HFF-Myc (cell line): ENCODE results near the gene CEP57L1.

Experiments
- DNase-seq: peaks from one replicate; pipeline ENCODE4 v3.0.0-alpha.2; 2011; ENCODE audit warnings: low read depth; ENCODE audit errors: extremely low read depth
- H3K4me3 ChIP-seq: replicated peaks from 2 replicates; pipeline ENCODE4 v1.5.1; 2011; ENCODE audit warnings: low read depth, mild to moderate bottlenecking, control low read depth, low read length
- TF ChIP-seq, protein P1 (sequence below): IDR thresholded peaks from 2 replicates; pipeline ENCODE4 v1.5.1; 2012; ENCODE audit warnings: mild to moderate bottlenecking, low read depth, low read length, control low read depth; ENCODE audit errors: missing control alignments

CEP57L1 gene

DNA sequence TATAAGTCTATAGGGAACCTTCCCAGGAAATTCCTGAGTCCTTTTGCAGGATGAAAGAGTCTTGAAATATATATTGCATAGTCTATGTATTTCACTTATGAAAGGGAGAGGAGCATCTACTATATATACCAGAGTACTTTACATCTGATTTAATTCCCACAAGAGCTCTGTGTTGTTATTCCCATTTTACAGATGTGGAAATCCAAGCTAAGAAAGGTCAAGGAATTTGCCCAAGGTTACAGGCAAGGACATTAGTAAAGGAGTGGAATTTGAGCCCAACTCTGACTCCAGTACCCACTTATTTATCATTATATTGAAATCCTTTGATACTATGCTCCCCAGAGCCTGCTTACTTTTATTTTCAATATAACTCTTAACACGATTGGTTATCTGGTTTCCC lies 3.2 kb upstream of the CEP57L1 start:
- no peak for DNase-seq
- peak overlapping the region; percentile 88; the same call in 1 of the 2 replicates for H3K4me3 ChIP-seq
- TF ChIP-seq, protein P1, sequence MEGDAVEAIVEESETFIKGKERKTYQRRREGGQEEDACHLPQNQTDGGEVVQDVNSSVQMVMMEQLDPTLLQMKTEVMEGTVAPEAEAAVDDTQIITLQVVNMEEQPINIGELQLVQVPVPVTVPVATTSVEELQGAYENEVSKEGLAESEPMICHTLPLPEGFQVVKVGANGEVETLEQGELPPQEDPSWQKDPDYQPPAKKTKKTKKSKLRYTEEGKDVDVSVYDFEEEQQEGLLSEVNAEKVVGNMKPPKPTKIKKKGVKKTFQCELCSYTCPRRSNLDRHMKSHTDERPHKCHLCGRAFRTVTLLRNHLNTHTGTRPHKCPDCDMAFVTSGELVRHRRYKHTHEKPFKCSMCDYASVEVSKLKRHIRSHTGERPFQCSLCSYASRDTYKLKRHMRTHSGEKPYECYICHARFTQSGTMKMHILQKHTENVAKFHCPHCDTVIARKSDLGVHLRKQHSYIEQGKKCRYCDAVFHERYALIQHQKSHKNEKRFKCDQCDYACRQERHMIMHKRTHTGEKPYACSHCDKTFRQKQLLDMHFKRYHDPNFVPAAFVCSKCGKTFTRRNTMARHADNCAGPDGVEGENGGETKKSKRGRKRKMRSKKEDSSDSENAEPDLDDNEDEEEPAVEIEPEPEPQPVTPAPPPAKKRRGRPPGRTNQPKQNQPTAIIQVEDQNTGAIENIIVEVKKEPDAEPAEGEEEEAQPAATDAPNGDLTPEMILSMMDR, result no peak

DNA sequence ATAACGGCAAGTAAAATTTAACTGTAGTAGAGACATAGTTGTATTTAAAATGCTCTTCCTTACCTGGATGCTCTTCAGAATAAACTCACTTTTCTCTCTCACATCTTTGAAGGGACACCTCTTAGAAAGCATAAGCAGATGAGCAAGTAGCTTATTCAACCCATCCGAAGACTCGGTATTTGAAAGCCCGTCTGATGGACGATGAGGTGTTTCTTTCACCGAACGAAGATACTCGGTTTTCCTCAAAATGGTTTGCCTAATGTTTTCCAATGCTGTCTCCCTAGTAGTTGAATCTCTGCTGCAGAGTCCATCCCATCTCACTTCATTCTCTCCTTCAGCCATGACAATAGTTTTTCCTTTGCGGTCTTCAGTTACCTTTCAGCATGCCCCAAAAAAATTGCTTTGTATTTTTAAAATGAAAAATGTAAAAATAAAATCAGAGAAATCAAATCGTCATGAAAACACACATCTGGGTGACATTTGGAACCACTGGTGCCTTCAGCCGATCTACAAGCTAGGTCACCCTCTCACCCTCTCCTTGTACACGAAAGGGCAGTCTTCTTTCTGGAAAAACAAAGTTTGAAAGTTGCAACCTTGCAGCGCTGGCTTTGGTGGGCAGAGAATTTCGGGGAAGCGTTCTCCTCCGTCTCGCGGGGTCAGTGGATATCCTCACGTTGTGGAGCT lies 1.4 kb upstream of the CEP57L1 start:
- TF ChIP-seq, protein P1, result no peak
- DNase-seq, result no peak

DNA sequence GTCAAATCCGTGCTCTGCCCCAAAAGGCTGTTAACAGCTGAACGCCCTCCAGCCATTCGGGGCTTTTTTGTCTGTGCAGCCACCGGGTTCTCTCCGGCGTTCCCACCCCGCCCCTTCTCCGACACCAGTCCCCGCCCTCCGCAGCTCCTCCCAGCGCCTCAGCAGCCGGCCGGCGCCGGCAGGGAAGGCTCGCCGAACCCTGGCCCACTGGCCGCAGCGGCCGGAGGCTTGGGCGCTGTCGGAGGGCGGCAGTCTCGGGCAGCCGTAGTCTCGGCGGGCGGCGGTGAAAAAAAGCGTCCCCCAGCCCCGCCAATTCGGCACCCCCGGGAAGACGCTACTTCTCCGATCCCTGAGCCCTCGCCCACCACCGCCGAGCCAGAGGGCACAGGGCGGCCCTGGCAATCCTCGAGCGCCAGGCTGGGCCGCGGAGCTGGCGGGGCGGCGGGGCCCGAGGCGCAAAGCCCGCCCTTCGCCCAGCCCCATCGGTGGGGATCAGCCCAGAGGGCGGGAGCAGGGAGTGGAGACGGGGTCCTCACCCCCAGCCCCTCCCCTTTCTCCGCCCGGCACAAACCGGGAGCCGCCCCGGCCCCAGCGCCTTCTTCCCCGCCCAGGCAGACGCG lies 781 bp upstream of the CEP57L1 start, which contains the start of gene SESN1:
Gene SESN1 (minus strand): TSS at position 431 of the 620 bp plus-strand sequence. CDS start 773 bp downstream, outside the sequence.
- peak; percentile 59 for DNase-seq
- TF ChIP-seq, protein P1, result no peak
- H3K4me3 ChIP-seq, result peak within 1 kb of the TSS; percentile 88

More for the DNA sequence above, 1.4 kb upstream of the CEP57L1 start:
- H3K4me3 ChIP-seq, result peak overlapping the region; percentile 88

DNA sequence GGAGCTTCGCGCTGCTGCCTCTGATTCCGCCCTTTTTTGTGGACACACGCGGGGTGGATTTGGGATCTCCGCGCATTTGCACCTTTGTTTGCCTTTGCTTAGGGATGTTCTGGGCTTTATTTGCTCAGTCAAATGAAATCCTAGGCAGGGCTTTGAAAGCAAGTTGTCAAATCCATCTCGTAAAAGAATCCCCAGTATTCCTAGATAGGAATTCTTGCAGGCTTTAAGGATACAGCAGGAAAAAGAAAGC lies 453 bp downstream of the CEP57L1 start:
- H3K4me3 ChIP-seq, result peak overlapping the region; percentile 88
- TF ChIP-seq, protein P1, result no peak
- no peak for DNase-seq

DNA sequence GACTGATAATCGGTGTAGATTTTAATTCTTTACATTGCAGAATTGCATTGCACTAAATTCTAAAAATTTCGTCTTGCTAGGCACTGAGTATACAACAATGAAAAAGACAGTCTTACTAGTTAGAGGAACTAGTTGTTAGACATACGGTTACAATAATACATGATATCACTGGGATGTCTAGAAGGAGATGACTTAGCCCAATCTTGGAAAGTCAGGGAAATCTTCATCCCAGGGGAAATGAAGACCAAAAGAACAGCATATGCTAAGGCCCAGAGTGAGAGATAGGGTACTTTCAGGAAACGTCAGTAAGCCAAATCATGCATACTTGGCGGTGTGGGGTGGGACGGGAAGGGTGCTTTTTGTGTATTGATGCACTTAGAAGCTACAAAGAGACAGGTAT lies 901 bp downstream of the CEP57L1 start:
- H3K4me3 ChIP-seq, result peak overlapping the region; percentile 88
- DNase-seq, result no peak
- TF ChIP-seq, protein P1, result no peak

DNA sequence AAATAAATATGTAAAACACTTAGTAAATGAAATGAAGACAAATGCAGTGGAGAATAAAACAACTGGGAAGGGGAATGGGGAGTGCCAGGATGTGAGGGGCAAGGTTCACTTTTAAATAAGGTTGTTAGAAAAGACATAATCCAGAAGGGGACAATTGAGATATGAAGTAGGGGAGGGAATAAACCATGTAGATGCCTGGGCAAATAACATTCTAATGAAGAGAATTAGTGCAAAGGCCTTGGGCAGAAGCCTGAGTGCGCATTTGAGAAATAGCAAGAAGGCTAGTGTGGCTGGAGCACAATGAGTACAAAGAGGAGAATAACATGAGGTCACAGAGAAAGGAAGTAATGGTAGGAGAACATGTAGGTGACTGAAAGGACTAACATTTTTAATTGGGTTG lies 2.4 kb downstream of the CEP57L1 start:
- no peak for DNase-seq
- TF ChIP-seq, protein P1, result no peak
- H3K4me3 ChIP-seq, result no peak overlapping the region

DNA sequence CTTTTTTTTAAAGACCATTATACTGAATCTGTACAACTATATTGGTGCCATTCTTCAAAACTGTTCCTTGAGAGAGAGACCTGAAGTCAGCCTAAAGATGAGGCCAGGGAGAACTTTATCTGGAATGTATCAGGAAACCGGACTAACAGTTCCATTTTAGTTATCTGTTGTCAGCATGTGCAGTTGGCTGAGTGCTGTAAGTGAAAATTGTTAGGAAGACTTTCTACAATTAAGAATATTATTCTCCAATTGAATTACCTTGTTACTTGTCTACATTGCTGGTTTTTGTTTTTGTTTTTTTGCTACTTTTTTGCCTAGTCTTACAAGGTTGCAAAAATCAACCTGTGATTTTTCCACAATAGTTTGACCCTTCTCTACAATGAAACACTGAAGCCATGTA lies 7.5 kb downstream of the CEP57L1 start:
- H3K4me3 ChIP-seq, result no peak overlapping the region
- DNase-seq, result no peak
- TF ChIP-seq, protein P1, result no peak
